Activated CD4-positive, alpha-beta T cell treated with anti-CD3 and anti-CD28 coated beads, Interleukin-2, Interleukin-4, amounts not matched to agents 100 ng/mL and 50 ng/mL, durations not matched to agents 16 hours and 8 hours (primary cell): ENCODE data around the gene TBX5.
"Not testable (repeated sequence)": the region's sequence is repeated elsewhere in the genome, so short reads cannot be mapped to it uniquely, and the experiment has no call there.

ENCODE experiments used
- DNase-seq: peaks from one replicate; pipeline ENCODE4 v3.0.0-alpha.2; 2020; ENCODE audit warnings: low spot score

The TBX5 gene

GRCh38 chr12:114371733-114372132 is 34.2 kb downstream of the TBX5 start:
- no peak for DNase-seq

- no peak for DNase-seq
Observed at GRCh38 chr12:114371250-114371649, 34.7 kb downstream of the TBX5 start.

DNA sequence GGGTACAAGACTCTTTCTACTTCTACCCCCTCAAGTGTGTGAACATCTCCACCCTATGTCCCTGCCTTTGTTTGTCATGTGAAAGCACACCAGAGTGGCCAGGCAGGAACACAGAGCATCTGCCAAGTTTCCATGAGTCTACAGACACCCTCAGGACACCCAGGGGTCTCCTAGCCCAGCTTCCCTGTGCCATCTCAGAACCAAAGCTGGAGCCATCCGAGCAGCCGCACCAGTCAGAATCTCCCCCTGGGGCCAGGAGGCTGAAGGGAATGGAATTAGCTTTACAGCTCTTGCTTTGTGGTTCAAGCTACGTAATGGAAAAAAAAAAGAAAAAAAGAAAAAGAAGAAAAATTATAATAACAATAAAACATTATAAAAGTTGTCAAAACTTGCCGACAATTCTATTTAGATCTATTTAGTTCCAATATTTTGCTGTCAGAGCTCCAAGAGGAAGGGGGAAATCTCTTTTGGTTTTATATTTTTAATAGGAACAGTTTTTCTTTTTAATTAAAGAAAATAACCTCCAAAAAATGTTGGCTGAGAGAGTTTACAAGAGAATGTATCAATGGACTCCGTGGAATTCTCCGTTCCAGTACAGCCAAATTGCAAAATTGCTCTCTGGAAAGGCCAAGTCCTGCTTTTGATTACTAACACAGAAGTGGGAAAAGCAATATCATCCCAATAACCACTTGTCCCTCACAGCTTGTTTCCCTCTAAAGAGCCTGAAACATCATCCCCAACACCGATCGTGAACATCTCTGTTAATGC is 37.1 kb downstream of the TBX5 start:
- no peak for DNase-seq

GRCh38 chr12:114361992-114362391 is 44.0 kb downstream of the TBX5 start:
- no peak for DNase-seq

- no peak for DNase-seq
Observed at GRCh38 chr12:114361545-114361944, 44.4 kb downstream of the TBX5 start.

GRCh38 chr12:114360485-114360884 is 45.5 kb downstream of the TBX5 start:
- no peak for DNase-seq

GRCh38 chr12:114355389-114356088 is 50.4 kb downstream of the TBX5 start:
- no peak for DNase-seq

GRCh38 chr12:114349239-114349638 is 56.7 kb downstream of the TBX5 start:
- not testable (repeated sequence) for DNase-seq

GRCh38 chr12:114347861-114348260 is 58.1 kb downstream of the TBX5 start:
- DNase-seq = no peak

- DNase-seq = no peak
Observed at GRCh38 chr12:114344831-114345230, 61.1 kb downstream of the TBX5 start.

DNA sequence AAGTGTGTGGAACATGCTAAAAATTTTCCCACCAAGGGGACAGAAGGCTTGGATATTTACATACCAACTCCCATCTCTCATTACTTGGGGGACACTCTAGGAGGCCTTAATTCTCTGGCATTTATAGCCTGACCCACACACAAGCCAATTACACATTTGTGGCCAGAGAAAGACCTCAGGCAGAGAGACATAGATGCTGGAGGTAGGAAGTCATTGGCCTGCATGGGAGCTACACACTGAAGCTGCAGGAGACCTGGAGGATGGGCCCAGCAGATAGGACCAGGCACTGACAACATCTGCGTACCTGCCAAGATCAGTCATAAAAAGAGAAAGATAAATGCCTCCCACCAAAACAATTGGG is 61.7 kb downstream of the TBX5 start:
- no peak for DNase-seq

DNA sequence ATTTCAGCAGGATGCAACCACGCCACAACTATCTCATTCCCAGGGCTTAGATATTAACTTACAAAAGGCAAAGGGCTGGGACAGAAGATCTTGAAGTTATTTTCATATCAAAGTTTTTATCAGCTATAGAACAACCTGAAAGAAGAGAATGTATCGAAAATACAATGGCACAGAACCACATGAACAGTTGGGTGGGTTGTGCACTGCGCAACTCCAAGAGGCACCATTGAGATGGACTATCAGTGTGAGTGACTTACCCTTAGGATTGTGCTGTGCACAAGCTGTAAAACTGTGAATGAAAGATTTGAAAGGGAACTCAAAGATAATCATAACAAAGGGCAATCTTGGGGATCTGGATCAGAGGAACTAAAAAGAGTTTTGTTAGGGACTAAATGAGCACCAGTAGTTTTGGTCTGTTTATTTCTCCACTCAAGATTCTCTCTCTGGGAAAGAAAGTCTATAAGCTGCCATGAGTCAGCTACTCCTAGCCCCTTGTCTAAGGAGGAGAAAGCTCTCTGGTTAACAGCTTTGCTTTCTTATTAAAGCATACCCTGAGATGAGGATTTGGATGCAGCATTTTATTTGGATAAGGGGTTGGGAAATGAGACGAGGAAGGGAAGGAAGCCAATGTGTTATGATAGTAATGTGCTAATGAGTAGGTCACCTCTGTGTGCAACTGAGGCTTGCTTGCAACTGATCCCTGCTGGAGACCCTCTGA is 62.2 kb downstream of the TBX5 start:
- DNase-seq = no peak

DNA sequence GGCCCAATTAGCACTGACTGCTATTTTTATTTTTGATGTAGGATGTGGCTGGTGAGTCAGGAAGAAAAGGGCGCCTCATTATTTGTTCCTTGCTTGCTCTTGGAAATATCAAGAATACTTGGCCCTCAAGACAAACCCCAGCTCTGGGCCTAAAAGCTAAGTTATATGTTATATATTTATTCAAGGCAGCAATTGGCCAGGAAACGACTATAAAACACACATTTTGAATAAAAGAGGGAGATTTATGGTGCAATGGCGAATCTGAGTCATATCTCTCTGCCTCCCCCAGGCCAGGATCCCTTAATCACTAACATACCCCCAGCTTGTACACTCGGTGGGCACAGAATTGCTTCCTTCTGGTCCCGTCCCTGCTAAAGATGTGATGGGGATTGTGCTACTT is 63.3 kb downstream of the TBX5 start:
- no peak for DNase-seq

- no peak for DNase-seq
Observed at GRCh38 chr12:114341635-114342034, 64.3 kb downstream of the TBX5 start.

DNA sequence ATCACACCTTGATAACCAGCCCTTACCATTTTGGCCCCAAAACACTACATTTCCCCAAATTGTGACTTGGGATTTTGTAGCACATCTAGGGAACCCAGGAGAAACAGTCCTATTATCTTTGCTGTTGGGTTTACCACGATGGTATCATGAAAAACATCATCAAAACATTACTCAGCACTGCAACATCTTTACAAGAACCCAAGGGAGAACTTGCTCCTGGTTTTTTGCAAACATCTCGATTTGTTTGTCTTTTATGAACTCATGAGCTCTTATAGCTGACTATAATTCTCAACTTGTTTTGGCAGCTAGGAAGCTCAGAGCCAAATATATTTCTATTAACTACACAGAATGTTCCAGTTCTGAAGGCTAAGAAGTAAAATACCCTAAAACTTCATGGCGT is 65.7 kb downstream of the TBX5 start:
- no peak for DNase-seq

GRCh38 chr12:114339626-114340025 is 66.3 kb downstream of the TBX5 start:
- no peak for DNase-seq

- no peak for DNase-seq
Observed at GRCh38 chr12:114335607-114336006, 70.3 kb downstream of the TBX5 start.

DNA sequence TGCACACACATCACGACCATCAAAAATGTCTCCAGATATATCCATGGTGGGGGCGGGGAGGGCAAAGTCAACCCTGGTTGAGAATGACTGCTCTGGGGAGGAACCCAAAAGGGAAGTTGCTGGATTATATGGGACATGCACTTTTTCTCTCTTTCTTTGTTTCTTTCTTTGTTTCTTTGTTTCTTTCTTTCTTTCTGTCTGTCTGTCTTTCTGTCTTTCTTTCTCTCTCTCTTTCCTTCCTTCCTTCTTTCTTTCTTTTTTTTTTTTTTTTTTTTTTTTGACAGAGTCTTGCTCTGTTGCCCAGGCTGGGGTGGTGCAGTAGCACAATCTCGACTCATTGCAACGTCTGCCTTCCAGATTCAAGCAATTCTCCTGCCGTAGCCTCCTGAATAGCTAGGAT is 71.5 kb downstream of the TBX5 start:
- no peak for DNase-seq

DNA sequence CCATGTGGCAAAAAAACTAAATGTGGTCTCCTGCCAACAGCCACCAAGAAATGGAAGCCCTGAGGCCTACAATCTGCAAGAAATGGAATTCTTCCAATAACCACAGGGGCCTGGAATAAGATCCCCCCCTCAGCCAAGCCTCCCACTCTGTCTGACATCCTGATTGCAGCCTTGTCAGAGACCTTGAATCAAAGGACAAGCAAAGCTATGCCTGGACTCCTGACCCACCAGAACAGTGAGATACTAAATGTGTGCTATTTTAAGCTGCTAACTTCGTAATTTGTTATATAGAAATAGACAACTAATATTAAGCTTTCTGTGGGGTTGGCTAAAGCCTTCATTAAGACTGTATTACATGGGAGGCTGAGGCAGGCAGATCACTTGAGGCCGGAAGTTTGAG is 77.7 kb downstream of the TBX5 start:
- no peak for DNase-seq

GRCh38 chr12:114327765-114328164 is 78.2 kb downstream of the TBX5 start:
- no peak for DNase-seq

- no peak for DNase-seq
Observed at GRCh38 chr12:114321524-114321923, 84.4 kb downstream of the TBX5 start.

DNA sequence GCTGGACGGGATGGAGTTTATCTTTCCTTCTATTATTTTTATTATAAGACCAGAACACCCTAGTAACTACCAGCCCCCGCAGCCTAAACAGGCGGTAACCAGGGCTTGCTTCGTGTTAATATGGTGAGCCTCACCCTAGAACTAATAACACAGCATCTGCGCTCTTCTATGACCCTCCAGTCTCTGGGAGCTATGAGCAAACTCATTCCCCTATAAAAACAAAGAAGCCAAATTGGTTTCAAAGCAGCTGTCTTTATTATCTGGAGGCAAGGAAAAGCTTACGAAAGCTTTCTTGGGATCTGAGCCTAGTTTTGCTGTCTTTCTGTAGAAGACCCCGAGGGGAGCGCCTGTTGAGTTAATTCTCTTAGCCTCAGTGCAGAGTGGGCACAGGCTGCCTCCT is 85.0 kb downstream of the TBX5 start:
- no peak for DNase-seq

- no peak for DNase-seq
Observed at GRCh38 chr12:114320101-114320500, 85.8 kb downstream of the TBX5 start.
